GM18517 (cell line): ENCODE results near the gene PCOLCE2.
"Not testable (repeated sequence)": the region's sequence is repeated elsewhere in the genome, so short reads cannot be mapped to it uniquely, and the experiment has no call there.

Experiments
- ATAC-seq: cut with Tn5 transposase; IDR thresholded peaks from one replicate; pipeline ENCODE4 v1.9.1; 2021; ENCODE audit warnings: mild to moderate bottlenecking, moderate library complexity; ENCODE audit not compliant: unreplicated experiment

PCOLCE2 gene

GRCh38 chr3:142902356-142902755, 13.5 kb upstream of the PCOLCE2 start:
- no peak for ATAC-seq

- ATAC-seq = no peak
Observed at GRCh38 chr3:142898346-142899213, 9.7 kb upstream of the PCOLCE2 start.

- ATAC-seq = no peak
Observed at GRCh38 chr3:142897807-142898206, 8.9 kb upstream of the PCOLCE2 start.

- no peak for ATAC-seq
Observed at GRCh38 chr3:142896996-142897395, 8.1 kb upstream of the PCOLCE2 start.

GRCh38 chr3:142896201-142896755, 7.4 kb upstream of the PCOLCE2 start:
- ATAC-seq = no peak

- ATAC-seq = no peak
Observed at GRCh38 chr3:142894493-142894892, 5.6 kb upstream of the PCOLCE2 start.

- no peak for ATAC-seq
Observed at GRCh38 chr3:142892714-142893113, 3.8 kb upstream of the PCOLCE2 start.

GRCh38 chr3:142890592-142890991, 1.7 kb upstream of the PCOLCE2 start:
- ATAC-seq = no peak

- no peak for ATAC-seq
Observed at GRCh38 chr3:142889212-142890014, 530 bp upstream of the PCOLCE2 start.

- no peak for ATAC-seq
Observed at GRCh38 chr3:142888099-142888480, 793 bp downstream of the PCOLCE2 start.

GRCh38 chr3:142886940-142887339, 1.9 kb downstream of the PCOLCE2 start:
- ATAC-seq = no peak

- no peak for ATAC-seq
Observed at GRCh38 chr3:142886021-142886420, 2.9 kb downstream of the PCOLCE2 start.

- ATAC-seq = no peak
Observed at GRCh38 chr3:142884531-142884930, 4.4 kb downstream of the PCOLCE2 start.

GRCh38 chr3:142883534-142883933, 5.3 kb downstream of the PCOLCE2 start:
- ATAC-seq = not testable (repeated sequence)

GRCh38 chr3:142881445-142882224, 7.2 kb downstream of the PCOLCE2 start:
- ATAC-seq = no peak

- ATAC-seq = no peak
Observed at GRCh38 chr3:142878649-142879300, 10.1 kb downstream of the PCOLCE2 start.

- ATAC-seq = no peak
Observed at GRCh38 chr3:142876417-142876816, 12.5 kb downstream of the PCOLCE2 start.

GRCh38 chr3:142875583-142876207, 13.2 kb downstream of the PCOLCE2 start:
- no peak for ATAC-seq

- no peak for ATAC-seq
Observed at GRCh38 chr3:142875099-142875498, 13.8 kb downstream of the PCOLCE2 start.

- not testable (repeated sequence) for ATAC-seq
Observed at GRCh38 chr3:142868382-142868781, 20.5 kb downstream of the PCOLCE2 start.
